ENCODE results near the gene ZNF470.

GRCh38 chr19:56594783-56595547, 27.7 kb downstream of the ZNF470 start, which contains the start of gene ZNF71:
- no peak for TF ChIP-seq CTCF (conservative IDR thresholded peaks at IDR 0.05)
- TF ChIP-seq ZFX (IDR thresholded peaks at IDR 0.05), result peak; percentile 88

Measured in C4-2B (cell line).